Panc1 (cell line): ENCODE measurements around the gene PABPN1L. TPM values are rescaled to one million over a fixed set of nuclear protein-coding genes. Genes with fewer than 3 reads are reported as not detected.

Experiments
- ATAC-seq: fragments of 200-7000 bp; cut with Tn5 transposase; 2 replicates; pipeline ENCODE4 v1.9.1; 2020; ENCODE audit warnings: mild to moderate bottlenecking, moderate library complexity
- BruUV-seq: library from RNA; stranded (reverse); fragments of 400-500 nt; replicated peaks from 2 replicates; lab custom pipeline; 2021; lab: Mats Ljungman, UMichigan
- CTCF ChIA-PET: fragments of 300-600 bp; sonication (Branson Sonifier 250); formaldehyde crosslinking; loops from one replicate; lab custom pipeline; 2022; ENCODE audit warnings: antibody characterized with exemption; lab: Charles Lee
- POLR2A ChIA-PET: fragments of 300-600 bp; sonication (Branson Sonifier 250); formaldehyde crosslinking; loops from one replicate; lab custom pipeline; 2022; ENCODE audit warnings: antibody characterized with exemption; lab: Charles Lee
- DNase-seq: peaks from one replicate; pipeline ENCODE4 v3.0.0-alpha.2; 2010; ENCODE audit warnings: low read depth, low spot score
- H3K27ac ChIP-seq: 2 replicates; pipeline ENCODE4 v1.5.1; 2011; ENCODE audit warnings: mild to moderate bottlenecking, low read length, inconsistent platforms
- H3K27me3 ChIP-seq: fragments of 200-500 bp; sonication (Bioruptor generic); 2 replicates; pipeline ENCODE4 v1.6.0; 2014; ENCODE audit warnings: low read length, inconsistent platforms; ENCODE audit not compliant: control insufficient read depth, insufficient read depth
- H3K36me3 ChIP-seq: fragments of 200-500 bp; sonication (Bioruptor generic); 2 replicates; pipeline ENCODE4 v1.5.1; 2014; ENCODE audit warnings: inconsistent platforms, mild to moderate bottlenecking, low read length, moderate library complexity; ENCODE audit not compliant: control insufficient read depth, insufficient read depth
- H3K4me1 ChIP-seq: 2 replicates; pipeline ENCODE4 v1.5.1; 2011; ENCODE audit warnings: inconsistent platforms, mild to moderate bottlenecking, low read length, moderate library complexity; ENCODE audit not compliant: control insufficient read depth, insufficient read depth
- H3K4me3 ChIP-seq, 2 experiments: 2 replicates each; pipeline ENCODE4 v1.5.1; 2011 to 2012; ENCODE audit warnings: low read depth in 2 of 2, low read length in 2 of 2, mild to moderate bottlenecking in 2 of 2, inconsistent platforms in 1 of 2, moderate library complexity in 1 of 2
- H3K9me3 ChIP-seq: fragments of 200-500 bp; sonication (Bioruptor generic); 2 replicates; pipeline ENCODE4 v1.5.1; 2014; ENCODE audit warnings: low read depth, mild to moderate bottlenecking, inconsistent platforms, low read length, moderate library complexity; ENCODE audit not compliant: control insufficient read depth, insufficient read depth
- CTCF ChIP-seq: fragments of 450-650 bp; IDR thresholded peaks from 2 replicates; pipeline ENCODE4 v1.5.1; 2017; ENCODE audit warnings: mild to moderate bottlenecking
- POLR2AphosphoS5 ChIP-seq: IDR thresholded peaks from 2 replicates; pipeline ENCODE4 v1.6.1; 2012; ENCODE audit warnings: mild to moderate bottlenecking, low read depth, low read length, moderate library complexity
- REST ChIP-seq, 2 experiments: IDR thresholded peaks; 2 replicates each; pipeline ENCODE4 v1.6.1; 2011 to 2012; ENCODE audit warnings: low read depth in 2 of 2, control low read depth in 1 of 2, low read length in 1 of 2, mild to moderate bottlenecking in 1 of 2, moderate library complexity in 1 of 2; ENCODE audit not compliant: insufficient read depth in 1 of 2
- SIN3A ChIP-seq: IDR thresholded peaks from 2 replicates; pipeline ENCODE4 v1.6.1; 2012; ENCODE audit warnings: low read depth, mild to moderate bottlenecking, low read length, moderate library complexity, borderline replicate concordance; ENCODE audit not compliant: insufficient read depth
- TCF7L2 ChIP-seq: IDR thresholded peaks from 2 replicates; pipeline ENCODE4 v1.6.1; 2011; ENCODE audit warnings: mild to moderate bottlenecking, low read depth, low read length, inconsistent platforms
- in situ Hi-C: cut with HindIII; loops from 2 replicates; pipeline ENCODE4 v1.10.0; 2016; ENCODE audit warnings: low sequenced_read_pairs, low pct_unique_long_range_greater_than_20kb
- intact Hi-C: fragments of 100-400 bp; cut with micrococcal nuclease; formaldehyde crosslinking; loops from one replicate; pipeline ENCODE4 v1.10.0; 2022; ENCODE audit not compliant: unreplicated experiment
- total RNA-seq: library from RNA; stranded (reverse); gene quantifications from one replicate; pipeline ENCODE4 v1.2.1, GENCODE V29; 2021; ENCODE audit not compliant: unreplicated experiment

PABPN1L gene
- total RNA-seq, 1 experiment from 2014 or later, result not detected

GRCh38 chr16:88854306-88855111 lies 12.0 kb downstream of the PABPN1L start:
- no peak overlapping the region for H3K27ac ChIP-seq
- no peak overlapping the region for H3K4me3 ChIP-seq
- in situ Hi-C loops, result no loop called here
- BruUV-seq, result no TSS peak
- intact Hi-C loops, result no loop called here
- peaks cover 9% of the 10 kb centered on the region; the same call in 1 of the 2 replicates for H3K4me1 ChIP-seq
- no peaks in the 10 kb centered on the region for H3K27me3 ChIP-seq
- ChIA-PET CTCF (no interaction called here), POLR2A (no interaction called here)
- no peaks in the 10 kb centered on the region for H3K9me3 ChIP-seq
- no peak for DNase-seq
- TF ChIP-seq POLR2AphosphoS5, result no peak
- no peak for TF ChIP-seq TCF7L2
- TF ChIP-seq SIN3A, result no peak
- no peak for TF ChIP-seq REST (IDR thresholded peaks at IDR 0.05; ENCODE audit: insufficient read depth in 1 of 2, low read depth in 2 of 2, low read length in 1 of 2)
- TF ChIP-seq CTCF, result no peak
- peaks cover 6% of the 10 kb centered on the region; the same call in 1 of the 2 replicates for H3K36me3 ChIP-seq
- no peak for ATAC-seq

- no peak for ATAC-seq
- no peak overlapping the region for H3K4me3 ChIP-seq
- TF ChIP-seq REST (IDR thresholded peaks at IDR 0.05; ENCODE audit: insufficient read depth in 1 of 2, low read depth in 2 of 2, low read length in 1 of 2) (no peak), POLR2AphosphoS5 (no peak), SIN3A (no peak), CTCF (no peak)
- intact Hi-C loops, result no loop called here
- no peak overlapping the region for H3K27ac ChIP-seq
- peaks cover 9% of the 10 kb centered on the region; the same call in 1 of the 2 replicates for H3K4me1 ChIP-seq
- POLR2A ChIA-PET, result no interaction called here
- CTCF ChIA-PET, result no interaction called here
- H3K27me3 ChIP-seq, result no peaks in the 10 kb centered on the region
- in situ Hi-C loops, result no loop called here
- no peaks in the 10 kb centered on the region for H3K9me3 ChIP-seq
- peaks cover 6% of the 10 kb centered on the region; the same call in 1 of the 2 replicates for H3K36me3 ChIP-seq
- DNase-seq, result no peak
- BruUV-seq, result no TSS peak
Measured at GRCh38 chr16:88853325-88853941, 13.0 kb downstream of the PABPN1L start.
